GM21526 (cell line): Measurements from ENCODE around the gene SNRK.
"Not testable (repeated sequence)": the region's sequence is repeated elsewhere in the genome, so short reads cannot be mapped to it uniquely, and the experiment has no call there.

ENCODE experiments used
- ATAC-seq: cut with Tn5 transposase; IDR thresholded peaks from one replicate; pipeline ENCODE4 v1.9.1; 2021; ENCODE audit warnings: moderate library complexity; ENCODE audit not compliant: unreplicated experiment, low FRiP score

SNRK gene

DNA sequence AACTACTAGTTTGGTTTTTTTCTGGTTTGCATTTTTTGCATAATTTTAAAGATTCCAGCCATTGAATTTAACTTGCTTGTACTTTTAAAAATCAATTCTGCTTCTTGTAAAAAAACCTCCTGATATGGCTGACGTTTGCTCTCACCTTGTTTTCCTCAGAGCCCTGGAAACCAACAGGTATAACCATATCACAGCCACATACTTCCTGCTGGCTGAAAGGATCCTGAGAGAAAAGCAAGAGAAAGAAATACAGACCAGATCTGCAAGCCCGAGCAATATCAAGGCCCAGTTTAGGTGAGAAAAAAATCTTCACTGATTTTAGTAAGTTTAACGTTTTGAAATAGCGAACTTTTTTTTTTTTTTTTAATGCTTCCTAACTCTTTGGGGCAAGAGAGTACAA, 56.8 kb downstream of the SNRK start:
- no peak for ATAC-seq

DNA sequence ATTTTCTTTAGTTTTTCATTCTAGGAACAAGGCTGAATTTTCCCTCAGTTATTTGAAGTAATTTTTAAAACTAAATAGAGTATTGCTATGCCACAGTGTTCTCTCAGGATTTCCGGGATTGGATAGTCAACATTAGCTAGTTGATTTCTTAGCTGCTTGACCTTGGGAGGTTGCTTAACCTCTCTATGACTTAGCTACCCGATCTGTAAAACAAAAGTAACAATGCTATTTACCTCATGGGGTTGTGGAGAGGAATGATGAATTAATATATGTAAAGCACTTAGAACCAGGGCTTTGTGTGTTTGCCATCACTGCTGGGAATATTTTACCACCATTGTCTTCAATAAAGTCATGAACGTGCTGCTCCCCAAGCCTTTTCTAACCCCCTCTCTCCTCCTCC, 57.5 kb downstream of the SNRK start:
- no peak for ATAC-seq

DNA sequence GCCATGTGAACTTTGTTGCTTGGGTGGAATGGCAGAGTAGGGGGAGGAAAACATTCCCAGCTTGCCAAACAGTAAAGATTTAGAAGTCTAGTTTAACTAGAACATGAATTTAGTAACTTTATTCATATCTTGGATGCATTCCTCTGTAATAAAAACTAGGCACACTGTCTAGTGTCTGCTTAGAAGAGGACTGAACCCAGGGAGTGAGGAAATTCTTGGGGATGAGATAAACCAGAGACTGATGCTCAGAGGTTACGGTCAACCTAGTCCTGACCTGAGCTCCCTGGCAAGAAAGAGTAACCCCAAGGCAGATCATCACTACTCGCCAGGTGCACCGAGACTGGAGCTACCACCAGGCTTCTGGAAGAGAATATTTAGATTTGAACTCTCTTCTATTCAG, 58.2 kb downstream of the SNRK start:
- ATAC-seq, result no peak

DNA sequence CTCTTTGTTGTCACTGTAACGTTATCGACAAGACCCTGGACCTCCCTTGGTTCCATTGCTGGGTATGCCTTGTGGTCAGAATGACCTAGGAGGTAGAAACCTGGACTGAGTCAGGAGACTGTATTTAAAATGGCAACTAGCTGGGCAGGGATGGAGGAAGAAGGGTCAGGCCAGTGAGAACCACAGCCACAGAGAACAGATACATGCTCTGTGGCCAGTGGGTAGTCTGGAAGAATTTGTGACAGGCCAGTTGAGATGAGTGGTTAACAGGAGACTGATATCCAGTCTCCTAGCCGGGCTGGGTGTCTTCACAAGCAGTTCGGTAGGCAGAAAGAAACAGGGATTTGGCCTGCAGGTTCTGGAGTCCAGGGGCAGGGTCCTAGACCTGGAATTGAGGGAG, 58.9 kb downstream of the SNRK start:
- no peak for ATAC-seq

DNA sequence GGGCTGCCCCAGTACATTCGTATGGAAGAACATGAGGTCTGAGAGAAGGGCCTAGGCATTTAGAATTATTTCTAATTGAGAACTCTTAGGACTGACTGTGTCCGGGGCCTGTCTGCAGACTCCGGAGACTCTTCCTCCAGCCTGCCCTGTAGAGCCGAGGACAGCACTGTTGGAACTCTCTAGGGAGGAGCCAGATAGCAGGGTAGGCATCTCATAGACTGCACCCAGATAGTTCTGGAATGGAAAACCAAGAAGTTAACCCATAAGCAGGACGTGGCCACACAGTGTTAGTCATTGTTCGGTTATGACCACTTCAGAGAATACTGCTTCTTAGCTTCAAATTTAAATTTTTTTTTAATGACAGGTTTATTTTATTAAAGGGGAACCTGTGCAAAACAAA, 59.5 kb downstream of the SNRK start:
- no peak for ATAC-seq

DNA sequence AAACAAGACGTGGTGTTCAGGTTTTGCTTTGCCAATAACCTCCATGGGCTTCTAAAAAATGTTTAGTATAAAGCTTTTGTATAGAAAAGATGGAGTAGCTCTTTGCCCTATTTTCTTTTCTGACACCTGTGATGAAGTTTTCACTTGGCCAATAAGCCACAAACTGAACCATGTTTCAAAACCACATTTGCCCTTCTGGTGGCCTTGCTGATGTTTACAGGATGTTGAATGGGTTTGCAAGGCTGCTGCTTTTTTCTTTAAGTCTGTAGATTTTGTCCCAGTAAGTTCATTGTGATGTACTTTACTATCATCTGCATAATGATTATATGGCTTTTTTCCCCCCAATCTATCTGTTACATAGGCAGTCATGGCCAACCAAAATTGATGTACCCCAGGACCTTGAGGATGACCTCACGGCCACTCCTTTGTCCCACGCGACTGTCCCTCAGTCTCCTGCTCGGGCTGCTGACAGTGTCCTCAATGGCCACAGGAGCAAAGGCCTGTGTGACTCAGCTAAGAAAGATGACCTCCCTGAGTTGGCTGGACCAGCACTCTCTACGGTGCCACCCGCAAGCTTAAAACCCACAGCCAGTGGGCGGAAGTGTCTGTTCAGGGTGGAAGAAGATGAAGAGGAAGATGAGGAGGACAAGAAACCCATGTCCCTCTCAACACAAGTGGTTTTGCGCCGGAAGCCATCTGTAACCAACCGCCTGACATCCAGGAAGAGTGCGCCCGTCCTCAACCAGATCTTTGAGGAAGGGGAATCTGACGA, 60.8 kb downstream of the SNRK start:
- no peak for ATAC-seq

DNA sequence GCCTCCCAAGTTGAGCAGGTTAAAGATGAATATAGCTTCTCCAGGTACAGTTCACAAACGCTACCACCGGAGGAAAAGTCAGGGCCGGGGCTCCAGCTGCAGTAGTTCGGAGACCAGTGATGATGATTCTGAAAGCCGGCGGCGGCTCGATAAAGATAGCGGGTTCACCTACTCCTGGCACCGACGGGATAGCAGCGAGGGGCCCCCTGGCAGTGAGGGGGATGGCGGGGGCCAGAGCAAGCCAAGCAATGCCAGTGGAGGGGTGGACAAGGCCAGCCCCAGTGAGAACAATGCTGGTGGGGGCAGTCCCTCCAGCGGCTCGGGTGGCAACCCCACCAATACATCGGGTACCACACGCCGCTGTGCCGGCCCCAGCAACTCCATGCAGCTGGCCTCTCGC, 61.4 kb downstream of the SNRK start:
- ATAC-seq, result no peak

DNA sequence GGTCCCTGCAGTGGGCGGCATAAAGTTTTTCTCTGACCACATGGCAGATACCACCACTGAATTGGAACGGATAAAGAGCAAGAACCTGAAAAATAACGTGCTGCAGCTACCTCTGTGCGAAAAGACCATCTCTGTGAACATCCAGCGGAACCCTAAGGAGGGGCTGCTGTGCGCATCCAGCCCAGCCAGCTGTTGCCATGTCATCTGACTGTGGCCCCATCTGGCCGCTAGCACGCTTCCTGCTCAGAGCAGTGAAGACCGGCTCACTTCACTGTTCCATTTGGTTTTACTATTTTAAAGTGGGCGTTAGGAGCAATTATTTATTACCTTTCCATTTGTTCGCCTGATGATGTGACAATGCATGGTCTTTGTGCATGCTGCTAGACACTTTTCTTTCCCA, 62.0 kb downstream of the SNRK start:
- ATAC-seq, result no peak

DNA sequence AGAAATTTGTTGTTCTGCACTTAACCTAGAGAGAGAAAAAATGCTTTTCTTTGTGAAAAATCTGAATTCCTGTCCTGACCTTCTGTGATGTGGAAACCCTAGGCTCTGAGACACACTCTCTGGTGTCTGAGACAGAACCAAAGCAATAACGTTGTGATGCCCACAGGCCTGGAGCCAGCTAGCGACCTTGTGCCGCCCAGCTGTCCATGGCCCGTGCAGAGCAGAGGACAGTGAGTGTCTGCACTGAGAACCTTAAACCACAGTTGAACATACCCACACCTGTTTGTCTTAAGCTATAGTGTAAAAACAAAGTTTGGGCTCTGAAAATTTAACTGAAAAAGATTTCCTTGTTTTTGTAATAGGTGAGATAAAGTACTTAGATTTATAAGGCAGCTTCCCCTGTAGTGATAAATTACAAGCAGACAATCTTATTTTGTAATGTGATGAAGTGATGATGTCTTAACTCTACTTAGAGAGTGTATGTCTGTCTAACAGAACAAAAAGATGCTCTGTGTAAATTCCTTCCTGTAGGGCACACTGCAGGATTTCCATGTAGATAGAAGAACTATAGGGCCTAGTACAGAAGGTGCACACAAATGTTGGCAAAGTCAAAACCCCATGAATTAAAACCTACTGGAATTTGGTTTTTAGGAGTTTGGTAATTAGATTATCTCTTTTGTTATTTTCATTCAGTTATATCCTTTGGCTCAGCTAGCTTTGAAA, 62.7 kb downstream of the SNRK start:
- no peak for ATAC-seq

DNA sequence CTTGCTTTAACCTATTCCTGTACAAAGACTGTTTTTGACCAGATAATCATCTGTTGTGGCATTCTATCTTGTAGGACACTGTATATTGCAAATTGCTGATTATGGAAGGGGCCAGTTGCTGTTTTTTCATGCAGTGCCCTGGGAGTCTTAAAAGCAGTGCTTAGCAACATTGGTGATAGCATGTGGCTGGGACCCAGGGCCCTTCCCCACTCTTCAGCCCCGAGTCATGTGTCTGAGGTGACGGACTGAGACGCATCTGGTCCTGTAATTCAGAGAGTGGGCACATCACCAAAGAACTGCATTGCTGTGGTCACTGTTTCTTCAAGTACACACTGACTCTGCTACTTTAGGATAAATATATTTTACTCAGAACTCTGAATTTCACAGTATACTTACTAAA, 63.4 kb downstream of the SNRK start:
- no peak for ATAC-seq

DNA sequence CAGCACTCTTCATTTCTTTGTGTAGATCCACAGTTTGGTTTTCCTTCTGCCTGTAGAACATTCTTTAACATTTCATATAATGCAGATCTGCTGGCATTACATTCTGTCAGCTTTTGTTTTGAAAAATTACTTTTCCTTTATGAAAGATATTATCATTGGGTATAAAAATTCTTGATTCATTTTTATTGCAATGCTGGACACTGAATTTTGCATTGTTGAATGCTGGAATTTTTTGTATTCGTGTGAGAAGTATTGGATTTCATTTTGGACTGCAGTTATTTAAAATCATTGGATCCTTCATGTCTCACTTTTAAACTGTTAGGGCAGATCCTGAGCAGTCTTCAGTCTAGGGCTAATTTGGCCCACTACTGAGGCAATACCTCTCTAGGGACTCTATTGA, 67.1 kb downstream of the SNRK start:
- no peak for ATAC-seq

DNA sequence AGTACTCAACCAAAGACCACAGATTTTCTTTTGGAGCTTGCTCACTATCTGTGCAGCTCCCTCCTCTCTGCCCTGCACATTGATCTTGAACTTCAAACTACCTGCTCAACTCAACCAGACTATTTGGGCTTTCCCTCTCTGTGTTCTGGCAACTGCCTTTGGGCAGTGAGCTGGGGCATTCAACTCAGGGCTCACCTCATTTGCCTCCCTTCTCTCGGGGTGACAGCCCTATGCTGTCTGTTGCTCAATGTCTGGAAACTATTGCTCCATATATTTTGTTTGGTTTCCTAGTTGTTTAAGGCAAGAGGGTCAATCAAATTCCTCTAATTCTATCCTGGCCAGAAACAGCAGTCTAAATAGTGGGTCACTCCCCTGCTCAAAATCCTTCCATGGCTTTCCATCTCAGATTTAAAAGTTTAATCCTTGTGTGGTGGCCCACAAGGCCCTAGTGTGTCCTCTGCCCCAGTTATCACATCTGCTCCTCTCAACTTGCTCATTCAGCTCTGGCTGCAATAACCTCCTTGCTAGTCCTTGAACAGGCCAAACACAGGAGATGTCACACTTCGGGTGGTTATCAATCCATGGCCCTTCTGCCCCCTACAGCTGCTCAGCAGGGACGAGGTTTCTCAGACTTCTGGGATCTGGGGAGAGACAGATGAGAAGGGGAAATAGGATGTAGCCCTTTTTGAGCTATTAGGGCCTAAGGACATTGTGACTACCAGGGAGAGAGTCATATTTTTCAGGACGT, 67.8 kb downstream of the SNRK start:
- ATAC-seq, result no peak

DNA sequence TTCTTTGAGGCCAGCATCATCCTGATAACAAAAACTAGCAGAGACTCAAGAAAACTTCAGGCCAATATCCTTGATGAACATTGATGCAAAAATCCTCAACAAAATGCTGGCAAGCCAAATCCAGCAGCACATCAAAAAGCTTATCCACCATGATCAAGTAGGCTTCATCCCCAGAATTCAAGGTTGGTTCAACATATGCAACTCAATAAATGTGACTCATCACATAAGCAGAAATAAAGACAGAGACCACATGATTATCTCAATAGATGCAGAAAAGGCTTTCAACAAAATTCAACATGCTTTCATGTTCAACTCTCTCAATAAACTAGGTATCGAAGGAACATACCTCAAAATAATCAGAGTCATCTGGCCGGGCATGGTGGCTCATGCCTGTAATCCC, 69.7 kb downstream of the SNRK start:
- ATAC-seq, result not testable (repeated sequence)

DNA sequence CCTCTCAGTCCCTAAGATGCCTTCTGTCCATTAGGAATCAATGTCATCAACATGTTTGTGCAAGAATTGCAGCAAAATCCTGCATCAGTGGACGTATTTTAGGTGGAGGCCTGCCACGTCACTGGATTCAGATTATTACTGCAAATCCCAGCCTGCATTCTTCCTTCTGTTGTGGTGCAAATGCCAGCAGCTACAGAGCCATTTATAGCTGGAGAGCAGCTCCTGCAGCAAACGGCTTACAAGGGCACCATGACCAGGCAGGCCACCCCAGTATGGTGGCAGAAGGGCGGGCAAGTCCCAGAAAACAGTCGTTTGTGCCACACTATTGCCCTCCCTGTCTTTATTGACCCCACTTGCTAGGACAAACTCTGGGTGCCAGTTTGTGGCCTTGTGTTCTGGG, 74.7 kb downstream of the SNRK start:
- no peak for ATAC-seq

DNA sequence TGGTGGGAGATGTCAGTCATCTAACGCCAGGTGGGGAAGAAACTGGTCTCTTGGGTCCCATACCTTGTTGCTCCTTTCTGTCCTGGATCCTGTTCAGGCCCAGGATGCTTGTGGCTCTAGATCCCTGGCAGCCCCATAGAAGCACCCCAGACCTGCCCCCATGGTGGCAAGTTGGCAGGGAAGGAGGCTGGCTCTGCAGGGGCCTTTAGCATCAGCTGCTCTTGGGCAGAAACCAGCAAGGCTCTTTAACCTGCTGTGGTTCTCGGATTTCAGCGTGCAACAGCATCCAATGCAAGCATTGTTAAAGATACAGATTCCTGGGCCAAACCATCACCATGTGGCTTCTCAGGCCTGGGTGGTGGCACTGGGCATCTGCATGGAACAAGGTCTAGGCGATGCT, 75.8 kb downstream of the SNRK start:
- ATAC-seq, result no peak

DNA sequence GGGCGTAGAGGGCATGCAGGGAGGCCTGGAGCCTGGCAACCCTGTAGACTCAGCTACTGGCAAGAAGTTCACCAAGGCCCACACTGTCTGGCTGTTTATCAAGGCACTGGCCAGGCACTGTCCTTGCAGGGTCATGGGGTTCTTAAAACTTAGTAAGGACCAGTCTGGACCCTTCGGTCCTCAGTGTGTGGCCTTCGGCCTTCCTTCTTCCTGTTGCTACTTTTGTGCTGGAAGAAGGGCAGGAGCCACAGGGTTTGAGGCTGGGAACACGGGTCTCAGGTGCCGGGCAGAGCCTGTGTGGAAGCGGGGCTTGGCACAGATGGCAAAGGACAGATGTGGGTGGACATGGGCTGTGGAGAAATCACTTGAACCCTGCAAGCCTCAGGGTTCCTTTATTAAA, 76.6 kb downstream of the SNRK start:
- ATAC-seq, result no peak

DNA sequence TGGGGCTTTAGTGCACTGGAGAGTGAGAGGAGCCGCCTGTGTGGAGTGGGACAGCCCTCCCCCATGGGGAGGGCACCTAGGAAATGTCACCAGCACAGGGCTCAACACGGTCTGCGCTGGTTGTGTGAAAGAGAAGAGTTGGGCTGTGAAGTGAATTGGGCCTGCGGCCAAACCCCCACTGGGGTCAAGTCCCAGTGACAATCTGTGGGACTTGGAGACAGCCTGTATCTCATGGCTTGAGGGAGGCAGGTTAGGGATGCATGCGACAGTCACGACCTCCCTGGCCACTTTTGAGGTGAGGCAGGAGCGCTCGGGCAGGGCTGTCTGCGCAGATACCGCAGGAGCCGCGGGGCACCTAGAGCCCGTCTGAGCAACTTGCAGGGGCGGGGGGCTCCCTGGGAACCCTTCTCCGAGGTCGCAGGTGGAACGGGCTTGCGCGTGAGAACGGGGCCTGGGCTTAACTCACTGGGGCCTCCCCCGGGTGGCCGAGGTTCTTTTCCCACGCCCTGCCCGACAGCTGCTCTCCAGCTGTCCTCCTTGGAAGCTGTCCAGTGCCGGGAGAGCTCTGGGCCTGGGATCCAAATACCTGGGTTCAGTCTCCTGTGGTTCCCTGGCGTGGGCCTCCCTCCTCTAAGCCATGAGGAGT, 77.4 kb downstream of the SNRK start:
- ATAC-seq, result no peak

DNA sequence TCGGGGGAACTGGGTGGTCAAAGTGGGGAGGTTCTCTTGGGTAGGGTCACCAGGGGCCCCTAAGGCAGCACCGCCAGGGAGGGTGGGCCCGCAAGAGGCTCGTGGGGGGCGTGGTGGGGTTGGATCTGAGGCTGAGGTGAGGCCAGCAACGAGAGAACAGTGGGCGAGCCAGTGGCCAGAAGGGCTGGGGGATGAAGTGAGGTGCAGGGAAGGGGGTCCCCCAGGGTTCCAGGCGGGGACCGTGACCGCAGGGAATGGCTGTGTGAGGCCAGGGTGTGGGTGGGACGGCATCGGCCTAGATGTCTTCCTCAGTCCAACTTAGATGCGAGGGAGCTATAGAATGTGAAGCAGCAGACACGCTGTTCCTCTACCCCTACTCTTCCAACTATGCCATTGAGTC, 78.2 kb downstream of the SNRK start:
- ATAC-seq, result no peak

DNA sequence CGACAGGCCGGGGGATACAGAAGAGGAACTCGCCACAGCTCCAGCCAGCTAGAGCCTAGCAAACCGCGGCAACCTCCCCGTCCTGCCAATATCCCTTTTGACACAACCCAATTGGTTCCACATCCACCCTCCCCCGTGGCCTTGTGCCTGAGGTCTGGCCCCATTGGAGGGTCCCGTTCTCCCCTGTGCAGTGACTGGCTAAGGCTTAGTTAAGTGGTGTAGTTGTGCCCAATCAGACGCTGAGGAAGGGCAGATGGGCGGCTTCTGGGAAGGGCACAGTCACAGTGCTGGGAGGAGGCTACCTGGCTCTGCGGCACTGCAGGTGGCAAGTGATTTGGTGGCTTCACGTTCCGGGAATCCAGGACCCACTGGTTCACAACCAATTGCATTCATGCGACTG, 78.6 kb downstream of the SNRK start:
- no peak for ATAC-seq

DNA sequence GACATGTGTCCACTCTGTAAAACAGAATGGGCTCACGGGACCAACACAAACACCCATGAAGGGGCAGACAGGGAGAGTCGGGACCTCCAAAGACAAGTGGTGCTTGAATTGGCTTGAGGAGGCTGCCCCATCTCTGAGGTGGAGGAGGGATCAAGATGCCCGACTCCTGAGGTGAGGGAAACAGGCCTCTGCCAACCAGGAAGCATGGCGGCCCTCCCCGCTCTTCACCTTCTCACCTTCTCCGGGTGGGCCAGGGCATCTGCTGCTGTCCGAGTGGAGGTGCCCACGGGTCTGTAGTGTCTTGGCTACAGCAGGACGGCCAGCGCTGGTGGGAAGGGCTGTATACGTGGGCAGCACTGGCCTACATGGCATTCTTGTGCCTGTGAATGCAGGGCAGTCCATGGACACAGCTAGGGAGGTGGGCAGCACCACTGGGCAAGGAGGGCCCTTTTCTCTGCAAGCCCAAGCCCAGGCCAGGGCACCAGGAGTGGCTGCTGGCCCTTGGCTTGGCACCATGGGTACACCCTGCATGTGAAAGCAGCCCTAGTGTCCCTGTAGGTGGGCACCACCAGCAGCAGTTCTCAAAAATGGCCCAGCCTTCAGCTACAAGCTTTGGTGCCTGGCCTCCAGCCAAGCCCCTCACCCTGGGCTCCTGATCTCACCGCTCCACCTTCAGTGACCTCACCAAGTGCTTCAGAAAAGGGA, 79.4 kb downstream of the SNRK start:
- ATAC-seq, result no peak

DNA sequence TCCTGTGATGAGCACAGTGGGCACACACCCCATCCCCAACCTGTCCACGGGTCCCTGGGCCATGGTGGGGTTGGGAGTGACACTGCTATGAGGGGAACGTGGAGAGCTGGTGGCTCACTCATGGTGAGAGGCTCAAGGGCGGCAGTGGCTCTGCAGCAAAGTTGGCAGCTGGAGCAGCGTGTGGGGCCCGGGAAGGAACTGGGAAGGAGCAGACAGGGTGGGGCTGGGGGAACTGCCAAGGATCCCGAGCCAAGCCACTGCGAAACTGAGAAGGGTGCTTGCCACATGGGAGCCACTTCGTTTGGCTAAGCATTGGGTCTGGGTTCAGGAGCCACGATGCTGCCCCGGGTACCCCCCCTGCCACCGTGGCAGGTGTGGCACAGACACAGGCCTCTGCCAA, 80.1 kb downstream of the SNRK start:
- no peak for ATAC-seq
